LNCaP clone FGC (cell line): ENCODE measurements around the gene OR5K4.

Source experiments
- DNase-seq: peaks from one replicate; pipeline ENCODE4 v3.0.0-alpha.2; 2011; ENCODE audit warnings: low read depth
- H3K4me3 ChIP-seq: 2 replicates; pipeline ENCODE4 v1.5.1; 2011; ENCODE audit warnings: mild to moderate bottlenecking, low read depth, low read length, control low read depth
- TF ChIP-seq, protein P1 (sequence below): IDR thresholded peaks from 2 replicates; pipeline ENCODE4 v1.5.1; 2012; ENCODE audit warnings: mild to moderate bottlenecking; ENCODE audit not compliant: control insufficient read depth, insufficient read depth; ENCODE audit errors: extremely low read depth

The OR5K4 gene

DNA sequence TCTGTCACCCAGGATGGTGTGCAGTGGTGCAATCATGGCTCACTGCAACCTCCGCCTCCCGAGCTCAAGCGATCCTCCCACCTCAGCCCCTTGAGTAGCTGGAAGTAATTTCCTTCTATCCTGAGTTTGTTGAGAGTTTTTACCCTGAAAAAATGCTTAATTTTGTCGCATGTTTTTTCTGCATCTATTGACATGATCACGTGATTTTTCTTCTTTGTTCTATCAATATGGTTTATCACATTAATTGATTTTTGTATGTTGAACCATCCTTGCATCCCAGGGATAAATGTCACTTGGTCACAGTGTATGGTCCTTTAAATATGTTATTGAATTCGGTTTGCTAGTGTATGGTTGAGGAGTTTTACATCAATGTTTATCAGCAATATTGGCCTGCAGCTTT is 11.9 kb upstream of the OR5K4 start:
- TF ChIP-seq, protein P1, sequence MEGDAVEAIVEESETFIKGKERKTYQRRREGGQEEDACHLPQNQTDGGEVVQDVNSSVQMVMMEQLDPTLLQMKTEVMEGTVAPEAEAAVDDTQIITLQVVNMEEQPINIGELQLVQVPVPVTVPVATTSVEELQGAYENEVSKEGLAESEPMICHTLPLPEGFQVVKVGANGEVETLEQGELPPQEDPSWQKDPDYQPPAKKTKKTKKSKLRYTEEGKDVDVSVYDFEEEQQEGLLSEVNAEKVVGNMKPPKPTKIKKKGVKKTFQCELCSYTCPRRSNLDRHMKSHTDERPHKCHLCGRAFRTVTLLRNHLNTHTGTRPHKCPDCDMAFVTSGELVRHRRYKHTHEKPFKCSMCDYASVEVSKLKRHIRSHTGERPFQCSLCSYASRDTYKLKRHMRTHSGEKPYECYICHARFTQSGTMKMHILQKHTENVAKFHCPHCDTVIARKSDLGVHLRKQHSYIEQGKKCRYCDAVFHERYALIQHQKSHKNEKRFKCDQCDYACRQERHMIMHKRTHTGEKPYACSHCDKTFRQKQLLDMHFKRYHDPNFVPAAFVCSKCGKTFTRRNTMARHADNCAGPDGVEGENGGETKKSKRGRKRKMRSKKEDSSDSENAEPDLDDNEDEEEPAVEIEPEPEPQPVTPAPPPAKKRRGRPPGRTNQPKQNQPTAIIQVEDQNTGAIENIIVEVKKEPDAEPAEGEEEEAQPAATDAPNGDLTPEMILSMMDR, result no peak
- no peak for DNase-seq
- H3K4me3 ChIP-seq, result no peak overlapping the region

DNA sequence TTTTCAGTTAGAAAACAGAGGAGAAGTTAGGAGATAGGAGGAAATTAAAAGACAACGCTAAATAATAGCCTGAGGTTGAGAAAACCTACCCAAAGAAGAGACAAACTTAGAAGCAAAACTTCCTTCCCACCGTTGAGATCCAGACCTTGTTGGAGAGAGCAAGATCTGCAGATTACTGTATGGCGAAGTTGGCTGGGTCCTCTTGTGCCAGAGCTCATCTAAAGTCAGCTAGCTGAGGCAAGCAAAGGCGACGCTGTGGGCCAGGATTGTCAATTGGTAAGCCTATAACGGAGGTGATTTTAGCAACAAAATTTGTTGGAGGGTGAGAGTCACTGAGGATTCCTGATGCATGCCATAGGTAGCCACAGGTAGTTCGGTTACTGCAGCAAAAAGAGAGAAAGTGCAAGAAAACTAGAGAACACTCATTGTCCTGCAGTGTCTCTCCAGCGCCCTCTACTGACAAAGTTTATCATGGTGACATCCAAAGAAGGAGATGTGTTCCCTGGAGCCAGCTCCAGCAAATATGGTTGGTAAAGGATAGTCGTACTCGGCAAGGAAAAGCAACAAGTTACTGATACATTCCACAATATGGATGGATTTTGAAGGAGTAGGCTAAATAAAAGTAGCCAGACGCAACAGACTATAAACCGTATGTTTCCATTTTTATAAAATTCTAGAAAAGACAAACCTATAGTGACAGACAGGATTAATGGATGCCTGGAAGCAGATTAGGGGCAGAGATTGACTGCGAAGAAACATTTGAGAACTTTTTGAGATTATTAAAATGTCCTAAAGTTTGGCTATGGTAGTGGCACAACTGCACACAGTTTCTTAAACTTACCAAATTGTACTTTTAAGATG is 9.8 kb upstream of the OR5K4 start:
- peak; percentile 39 for DNase-seq
- TF ChIP-seq, protein P1, result peak; percentile 85
- H3K4me3 ChIP-seq, result no peak overlapping the region

DNA sequence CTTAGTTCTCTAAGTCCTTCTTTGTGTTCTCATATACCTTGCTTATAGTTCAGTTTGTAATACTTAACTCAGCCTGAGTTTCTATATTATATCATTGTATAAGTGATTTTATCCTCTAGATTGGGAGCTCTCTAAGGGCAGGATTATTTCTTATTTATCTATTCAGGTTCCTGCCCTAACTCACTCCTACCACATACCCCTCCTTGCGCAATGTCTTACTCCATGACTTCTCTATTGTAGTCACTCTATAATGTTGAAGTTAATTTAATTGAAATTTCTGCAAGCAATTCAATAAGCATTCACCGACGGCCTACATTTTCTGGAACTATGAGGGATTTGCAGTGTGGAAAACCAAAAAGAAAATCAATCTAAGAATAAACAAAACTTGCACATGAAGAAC is 3.6 kb upstream of the OR5K4 start:
- no peak for DNase-seq
- H3K4me3 ChIP-seq, result no peak overlapping the region
- TF ChIP-seq, protein P1, result no peak

DNA sequence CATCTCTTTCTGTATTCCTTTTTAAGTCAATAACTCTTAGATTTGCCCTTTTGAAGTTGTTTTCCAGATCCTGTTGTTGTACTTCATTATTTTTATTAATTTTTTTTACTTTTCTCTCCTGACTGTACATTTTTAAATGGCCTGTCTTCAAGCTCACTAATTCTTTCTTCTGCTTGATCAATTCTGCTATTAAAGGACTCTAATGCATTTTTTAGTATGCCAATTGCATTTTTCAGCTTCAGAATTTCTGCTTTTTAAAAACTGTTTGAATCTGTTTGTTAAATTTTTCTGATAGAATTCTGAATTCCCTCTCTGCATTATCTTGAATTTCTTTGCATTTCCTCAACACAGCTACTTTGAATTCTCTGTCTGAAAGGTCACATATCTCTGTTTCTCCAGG is 5.6 kb downstream of the OR5K4 start:
- no peak for DNase-seq
- no peak overlapping the region for H3K4me3 ChIP-seq
- TF ChIP-seq, protein P1, result no peak

DNA sequence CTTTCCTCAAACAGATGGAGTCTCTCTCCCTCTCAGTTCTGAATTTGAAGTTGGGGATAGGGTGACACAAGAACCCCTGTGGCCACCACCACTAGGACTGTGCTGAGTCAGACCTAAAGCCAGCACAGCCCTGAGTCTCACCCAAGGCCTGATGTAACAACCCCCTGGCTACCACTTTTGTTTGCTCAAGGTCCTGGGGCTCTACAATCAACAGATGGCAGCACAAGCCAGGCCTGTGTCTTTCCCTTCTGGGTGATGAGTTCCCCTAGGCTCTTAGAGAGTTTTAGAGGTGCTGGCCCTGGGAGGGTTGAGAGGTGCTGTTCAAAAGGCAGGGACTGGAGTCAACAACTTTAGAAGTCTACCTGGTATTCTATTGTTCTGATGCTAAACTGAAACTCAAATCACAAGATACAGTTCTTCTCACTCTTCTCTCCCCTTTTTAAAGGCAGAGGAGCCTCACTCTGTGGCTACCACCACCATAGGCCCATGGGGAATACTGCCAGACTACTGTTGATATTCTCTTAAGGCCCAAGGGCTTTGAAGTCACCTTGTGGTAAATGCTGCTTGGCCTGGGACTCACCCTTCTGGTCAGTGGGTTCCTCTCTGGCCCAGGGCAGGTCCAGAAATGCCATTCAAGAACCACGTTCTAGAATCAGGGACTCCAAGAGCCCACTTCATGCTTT is 6.5 kb downstream of the OR5K4 start:
- DNase-seq, result no peak
- H3K4me3 ChIP-seq, result no peak overlapping the region

DNA sequence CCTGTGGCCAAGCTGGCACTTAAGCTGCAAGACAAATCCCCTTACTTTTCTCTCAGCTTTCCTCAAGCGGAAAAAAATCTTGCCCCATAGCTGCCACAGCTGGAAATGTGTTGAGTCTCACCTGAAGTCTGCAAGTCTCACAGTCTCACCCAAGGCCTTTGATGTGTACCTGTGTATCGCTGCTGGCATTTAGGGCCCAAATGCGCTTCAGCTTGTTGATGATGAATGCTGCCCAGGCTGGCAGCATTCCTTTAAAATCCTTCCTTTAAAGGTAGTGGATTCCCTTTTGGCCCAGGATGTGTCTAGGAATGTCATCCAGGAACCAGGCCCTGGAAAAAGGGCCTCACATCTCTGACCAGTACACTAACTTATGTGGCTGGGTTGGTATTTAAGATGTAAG is 7.0 kb downstream of the OR5K4 start:
- TF ChIP-seq, protein P1, result no peak
- DNase-seq, result no peak
- no peak overlapping the region for H3K4me3 ChIP-seq

More for the DNA sequence above, 6.5 kb downstream of the OR5K4 start:
- TF ChIP-seq, protein P1, result peak; percentile 44; the same call in 1 of the 2 replicates
